A549 (cell line): Measurements from ENCODE around the gene IL1F10.

Source experiments
- POLR2AphosphoS2 ChIP-seq: conservative IDR thresholded peaks from 2 replicates; pipeline ENCODE4 v1.6.1; 2012; ENCODE audit warnings: low read length, improper control_type of control experiment, inconsistent platforms
- TF ChIP-seq, protein P1 (sequence below): fragments of >200 bp; sonication (Bioruptor Twin); formaldehyde crosslinking; IDR thresholded peaks from 3 replicates; pipeline ENCODE4 v1.5.1; 2016

DNA sequence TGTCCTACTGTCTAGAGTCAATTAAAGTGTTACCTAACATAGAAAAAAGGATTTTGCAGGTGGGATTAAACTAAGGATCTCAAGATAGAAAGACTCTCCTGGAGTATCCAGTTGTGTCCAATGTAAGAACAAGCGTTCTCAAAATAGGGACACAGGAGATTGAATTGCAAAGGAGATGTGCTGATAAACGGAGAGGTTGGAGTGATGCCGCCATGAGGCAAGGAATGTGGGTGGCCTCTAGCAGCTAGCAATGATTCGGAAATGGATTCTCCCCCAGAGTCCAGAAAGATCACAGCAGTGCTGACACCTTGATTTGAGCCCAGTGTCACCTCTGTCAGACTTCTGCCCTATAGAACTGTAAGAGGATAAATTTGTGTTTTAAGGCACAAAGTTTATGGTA lies 35.5 kb downstream of the IL1F10 start:
- TF ChIP-seq POLR2AphosphoS2, result no peak
- TF ChIP-seq, protein P1, sequence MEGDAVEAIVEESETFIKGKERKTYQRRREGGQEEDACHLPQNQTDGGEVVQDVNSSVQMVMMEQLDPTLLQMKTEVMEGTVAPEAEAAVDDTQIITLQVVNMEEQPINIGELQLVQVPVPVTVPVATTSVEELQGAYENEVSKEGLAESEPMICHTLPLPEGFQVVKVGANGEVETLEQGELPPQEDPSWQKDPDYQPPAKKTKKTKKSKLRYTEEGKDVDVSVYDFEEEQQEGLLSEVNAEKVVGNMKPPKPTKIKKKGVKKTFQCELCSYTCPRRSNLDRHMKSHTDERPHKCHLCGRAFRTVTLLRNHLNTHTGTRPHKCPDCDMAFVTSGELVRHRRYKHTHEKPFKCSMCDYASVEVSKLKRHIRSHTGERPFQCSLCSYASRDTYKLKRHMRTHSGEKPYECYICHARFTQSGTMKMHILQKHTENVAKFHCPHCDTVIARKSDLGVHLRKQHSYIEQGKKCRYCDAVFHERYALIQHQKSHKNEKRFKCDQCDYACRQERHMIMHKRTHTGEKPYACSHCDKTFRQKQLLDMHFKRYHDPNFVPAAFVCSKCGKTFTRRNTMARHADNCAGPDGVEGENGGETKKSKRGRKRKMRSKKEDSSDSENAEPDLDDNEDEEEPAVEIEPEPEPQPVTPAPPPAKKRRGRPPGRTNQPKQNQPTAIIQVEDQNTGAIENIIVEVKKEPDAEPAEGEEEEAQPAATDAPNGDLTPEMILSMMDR, result no peak
